ENCODE measurements around the gene YJU2. TPM values are rescaled to one million over a fixed set of nuclear protein-coding genes. Genes with fewer than 3 reads are reported as not detected.

The YJU2 gene
- 14.3 and 18.5 TPM in 2 replicates for total RNA-seq (ENCODE audit: low replicate concordance)
- long read RNA-seq, transcript YJU2-201 (8 exons, 1,434 nt) = major isoform, 19 of 21 reads
- long read RNA-seq, partial matches to known transcripts = 1 of 21 reads
- long read RNA-seq, other reads (novel, unspliced or antisense) = 1 of 21 reads

DNA sequence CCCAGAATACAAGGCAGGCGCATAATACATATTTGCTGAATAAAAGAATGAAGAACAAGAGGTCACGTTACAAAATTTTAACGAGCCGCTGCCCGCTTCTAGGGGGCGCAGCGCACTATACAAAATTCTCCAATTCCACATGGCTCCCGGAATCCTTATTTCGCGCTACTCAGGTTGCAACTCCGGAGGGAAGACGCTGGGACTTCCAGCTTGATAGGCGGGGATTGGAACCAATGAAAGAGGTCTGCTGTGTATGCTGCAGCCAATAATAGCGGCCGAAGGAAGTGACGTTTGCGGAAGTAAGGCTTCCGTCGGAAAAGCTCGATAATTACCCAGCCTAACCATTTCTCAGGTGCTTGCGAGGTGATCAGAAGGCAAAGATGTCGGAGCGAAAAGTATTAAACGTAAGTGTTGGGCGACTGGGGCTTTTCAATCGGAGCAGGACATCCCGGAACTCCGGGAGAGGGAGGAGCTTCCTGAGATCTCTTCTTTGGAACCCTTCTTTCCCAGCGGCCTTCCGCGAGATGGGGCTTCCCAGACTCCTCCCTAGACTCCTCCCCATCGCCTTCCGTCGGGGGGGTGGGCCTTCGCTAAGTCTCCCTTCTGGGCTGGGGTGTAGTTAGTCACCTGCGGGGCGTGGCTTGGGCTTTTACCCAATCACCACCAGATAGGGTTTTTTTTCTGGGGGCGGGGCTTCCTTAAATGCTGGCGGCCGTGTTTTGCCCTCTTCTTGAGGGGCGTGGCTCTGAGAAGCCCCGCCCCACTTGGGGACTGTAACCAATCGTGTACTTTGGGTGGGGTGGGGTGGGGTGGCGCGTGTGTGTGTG is at the start of gene YJU2:
YJU2 (plus strand) TSS at position 314 of the 827 bp plus-strand sequence; CDS start at position 381, 67 bp downstream.
- H3K4me3 Mint-ChIP-seq = peak within 1 kb of the TSS; percentile 95
- TF ChIP-seq CTCF (conservative IDR thresholded peaks at IDR 0.05) = peak; percentile 66
- DNase-seq (ENCODE audit: extremely low spot score, unreplicated experiment) = peak; percentile 97
- H3K36me3 Mint-ChIP-seq = peaks cover 20% of the 10 kb centered on the region
- peak within 1 kb of the TSS; percentile 98 for H3K27ac Mint-ChIP-seq
- H3K9me3 Mint-ChIP-seq = peaks cover 3% of the 10 kb centered on the region
- no peaks in the 10 kb centered on the region for H3K4me1 Mint-ChIP-seq (ENCODE audit: unreplicated experiment)
- no peaks in the 10 kb centered on the region for H3K27me3 Mint-ChIP-seq

DNA sequence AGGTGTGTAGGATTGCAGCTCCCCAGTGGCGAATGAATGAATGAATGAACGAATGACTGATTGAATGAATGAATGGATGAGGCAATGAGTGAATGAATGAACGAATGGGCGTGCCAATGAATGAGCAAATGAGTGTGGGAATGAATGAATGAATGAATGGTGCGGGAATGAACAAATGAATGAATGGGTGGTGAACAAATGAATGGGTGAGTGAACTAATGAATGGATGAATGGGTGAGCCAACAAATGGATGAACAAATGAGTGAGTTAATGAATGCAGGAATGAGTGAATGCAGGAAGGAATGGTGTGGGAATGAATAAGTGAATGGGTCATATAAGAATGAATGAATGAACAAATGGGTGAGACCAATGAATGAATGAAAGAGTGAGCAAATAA is 49.7 kb upstream of the YJU2 start:
- peaks cover 81% of the 10 kb centered on the region for H3K27me3 Mint-ChIP-seq
- H3K36me3 Mint-ChIP-seq = peaks cover 8% of the 10 kb centered on the region
- no peak for DNase-seq (ENCODE audit: extremely low spot score, unreplicated experiment)
- peaks cover 5% of the 10 kb centered on the region for H3K9me3 Mint-ChIP-seq
- H3K4me1 Mint-ChIP-seq (ENCODE audit: unreplicated experiment) = peaks cover 4% of the 10 kb centered on the region
- no peak for TF ChIP-seq CTCF (conservative IDR thresholded peaks at IDR 0.05)
- H3K27ac Mint-ChIP-seq = no peak overlapping the region
- H3K4me3 Mint-ChIP-seq = peak overlapping the region; percentile 59

DNA sequence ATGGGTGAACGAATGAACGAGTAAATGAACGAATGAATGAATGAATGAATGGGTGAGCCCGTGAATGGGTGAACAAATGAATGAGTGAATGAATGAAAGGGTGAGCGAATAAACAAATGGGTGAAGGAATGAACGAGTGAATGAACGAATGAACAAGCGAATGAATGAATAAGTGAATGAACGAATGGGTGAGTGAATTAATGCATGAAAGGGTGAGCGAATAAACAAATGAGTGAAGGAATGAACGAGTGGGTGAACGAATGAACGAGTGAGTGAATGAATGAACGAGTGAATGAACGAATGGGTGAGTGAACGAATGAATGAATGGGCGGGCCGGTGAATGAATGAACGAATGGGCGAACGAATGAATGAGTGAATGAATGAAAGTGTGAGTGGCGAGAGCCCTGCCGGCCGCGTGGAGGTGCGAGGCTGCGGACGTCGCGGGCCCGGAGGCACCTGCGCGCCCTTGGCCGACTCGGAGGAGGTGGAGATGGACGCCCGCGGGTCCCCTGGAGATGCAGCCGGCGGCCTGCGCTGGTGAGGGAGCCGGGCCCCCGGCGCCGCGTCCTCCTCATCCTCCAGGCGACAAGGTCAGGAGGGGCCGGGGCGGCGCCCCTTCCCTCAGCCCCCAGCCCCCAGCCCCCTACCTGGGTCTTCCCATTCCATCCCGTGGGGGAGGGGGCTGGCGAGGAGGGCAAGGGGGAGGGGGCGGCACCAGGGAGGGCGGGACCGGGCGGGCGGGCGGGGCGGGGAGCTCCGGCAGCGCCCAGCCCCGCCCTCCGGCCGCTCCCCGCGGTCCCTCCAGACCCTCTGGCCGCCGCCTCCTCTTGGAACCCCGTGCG is 49.0 kb upstream of the YJU2 start:
- Mint-ChIP-seq H3K4me1 (ENCODE audit: unreplicated experiment) (peaks cover 4% of the 10 kb centered on the region), H3K27ac (no peak overlapping the region), H3K27me3 (peaks cover 86% of the 10 kb centered on the region), H3K9me3 (peaks cover 5% of the 10 kb centered on the region), H3K4me3 (peak overlapping the region; percentile 59), H3K36me3 (peaks cover 8% of the 10 kb centered on the region)
- no peak for TF ChIP-seq CTCF (conservative IDR thresholded peaks at IDR 0.05)
- no peak for DNase-seq (ENCODE audit: extremely low spot score, unreplicated experiment)

- TF ChIP-seq CTCF (conservative IDR thresholded peaks at IDR 0.05) = no peak
- DNase-seq (ENCODE audit: extremely low spot score, unreplicated experiment) = no peak
- Mint-ChIP-seq H3K27ac (peak overlapping the region; percentile 3), H3K4me3 (peak overlapping the region; percentile 3), H3K27me3 (peaks cover 83% of the 10 kb centered on the region), H3K36me3 (peaks cover 8% of the 10 kb centered on the region), H3K9me3 (peaks cover 5% of the 10 kb centered on the region), H3K4me1 (ENCODE audit: unreplicated experiment) (peaks cover 4% of the 10 kb centered on the region)
Observed at GRCh38 chr19:4198467-4199126, 48.3 kb upstream of the YJU2 start.

GRCh38 chr19:4199699-4200293 is 47.1 kb upstream of the YJU2 start:
- Mint-ChIP-seq H3K4me3 (no peak overlapping the region), H3K4me1 (ENCODE audit: unreplicated experiment) (peaks cover 9% of the 10 kb centered on the region), H3K36me3 (peaks cover 8% of the 10 kb centered on the region), H3K9me3 (peaks cover 5% of the 10 kb centered on the region), H3K27me3 (peaks cover 79% of the 10 kb centered on the region), H3K27ac (no peak overlapping the region)
- TF ChIP-seq CTCF (conservative IDR thresholded peaks at IDR 0.05) = peak; percentile 19
- DNase-seq (ENCODE audit: extremely low spot score, unreplicated experiment) = no peak

Data from type B pancreatic cell (in vitro differentiated cells).